HEK293T (cell line): Measurements from ENCODE around the gene TMED9.

Source experiments
- BHLHE40 ChIP-seq: fragments of 450-650 bp; IDR thresholded peaks from 2 replicates; pipeline ENCODE4 v1.6.1; 2016; ENCODE audit warnings: mild to moderate bottlenecking, moderate library complexity, borderline replicate concordance
- ELF4 ChIP-seq: fragments of 450-650 bp; IDR thresholded peaks from 2 replicates; pipeline ENCODE4 v1.6.1; 2017; ENCODE audit warnings: antibody characterized with exemption
- FOXM1 ChIP-seq: fragments of 450-650 bp; IDR thresholded peaks from 2 replicates; pipeline ENCODE4 v1.6.1; 2017; ENCODE audit warnings: mild to moderate bottlenecking, borderline replicate concordance
- HDGF ChIP-seq: fragments of 450-650 bp; IDR thresholded peaks from 2 replicates; pipeline ENCODE4 v1.6.1; 2017; ENCODE audit warnings: antibody characterized with exemption, borderline replicate concordance

DNA sequence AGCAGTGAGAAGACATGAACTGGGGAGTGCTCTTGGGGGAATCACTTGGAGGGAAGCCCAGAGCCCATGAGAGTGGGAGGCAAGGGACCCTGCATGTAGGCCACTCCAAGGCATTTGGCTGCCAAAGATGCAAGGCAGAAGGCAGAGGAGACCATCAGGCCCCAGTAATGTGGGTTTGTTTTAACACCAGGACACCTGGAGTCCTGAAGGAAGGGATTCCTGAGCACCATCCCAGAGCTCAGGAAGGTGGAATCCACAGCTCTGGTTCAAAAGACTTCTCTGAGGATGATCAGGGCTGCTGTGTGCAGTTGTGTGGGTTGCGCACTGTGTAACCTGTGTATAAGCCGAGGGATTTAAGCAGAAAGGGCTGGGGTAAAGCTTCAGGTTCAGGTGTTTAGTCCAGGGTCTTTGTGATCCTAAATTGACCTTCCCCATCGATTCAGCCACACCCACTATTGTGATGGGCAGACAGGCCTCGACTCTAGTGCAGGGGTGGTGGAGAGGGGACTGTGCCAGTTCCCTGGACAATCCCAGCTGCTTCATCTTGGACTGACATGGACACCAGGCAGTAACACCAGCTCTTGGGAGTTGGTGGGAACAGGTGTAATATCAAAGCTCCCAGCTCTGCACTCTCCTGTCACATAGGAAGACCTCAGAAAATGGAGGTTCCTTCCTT lies 18.9 kb downstream of the TMED9 start:
- TF ChIP-seq BHLHE40 (no peak), ELF4 (no peak), HDGF (no peak), FOXM1 (no peak)
